B cell (primary cell): Measurements from ENCODE around the gene RNF213. TPM values are rescaled to one million over a fixed set of nuclear protein-coding genes. Genes with fewer than 3 reads are reported as not detected.

Source experiments
- ATAC-seq: fragments of 200-7000 bp; cut with Tn5 transposase; one replicate; pipeline ENCODE4 v1.10.0; 2021; ENCODE audit warnings: low read depth, mild to moderate bottlenecking, moderate number of reproducible peaks, moderate library complexity
- CTCF ChIA-PET: fragments of 350-600 bp; sonication (Branson Sonifier 250); formaldehyde crosslinking; loops from one replicate; lab custom pipeline; 2021; ENCODE audit warnings: antibody characterized with exemption, inconsistent platforms; lab: Charles Lee
- POLR2A ChIA-PET: fragments of 350-600 bp; sonication (Branson Sonifier 250); formaldehyde crosslinking; loops from one replicate; lab custom pipeline; 2021; ENCODE audit warnings: antibody characterized with exemption; lab: Charles Lee
- DNase-seq: peaks from one replicate; pipeline ENCODE4 v3.0.0; 2013
- H2AFZ ChIP-seq: 2 replicates; pipeline ENCODE4 v1.6.1; 2012; ENCODE audit warnings: mild to moderate bottlenecking, low read depth, low read length; ENCODE audit not compliant: insufficient read depth, poor library complexity, severe bottlenecking
- H3K27ac ChIP-seq, 2 donors: 1 replicate in 1 of 2; 2 replicates in 1 of 2; pipeline ENCODE4 v1.5.1; 2012 to 2013; ENCODE audit warnings: low read length in 2 of 2, mild to moderate bottlenecking in 2 of 2, moderate library complexity in 1 of 2
- H3K27me3 ChIP-seq, 4 experiments: fragments of 200-600 bp in 1 of 4; sonication (generic) in 1 of 4; replicated peaks in 1 of 4; 1 replicate in 2 of 4; 2 replicates in 2 of 4; pipeline versions ENCODE4 v1.6.1 to v1.7.0; 2013 to 2016; ENCODE audit warnings: low read length in 3 of 4, mild to moderate bottlenecking in 2 of 4, mixed read lengths in 1 of 4, moderate library complexity in 1 of 4; ENCODE audit not compliant: insufficient read depth in 4 of 4, control insufficient read depth in 3 of 4; ENCODE audit errors: control extremely low read depth in 1 of 4
- H3K36me3 ChIP-seq, 2 experiments: replicated peaks in 1 of 2; 1 replicate in 1 of 2; 2 replicates in 1 of 2; pipeline versions ENCODE4 v1.6.1 to v1.7.1; 2013; ENCODE audit warnings: low read length in 1 of 2; ENCODE audit not compliant: insufficient read depth in 2 of 2, control insufficient read depth in 1 of 2; ENCODE audit errors: control extremely low read depth in 1 of 2, extremely low read depth in 1 of 2
- H3K4me1 ChIP-seq, 2 donors: fragments of 200-600 bp in 1 of 2; sonication (generic) in 1 of 2; 1 replicate in 1 of 2; 2 replicates in 1 of 2; pipeline versions ENCODE4 v1.5.1 to v1.6.1; 2013 to 2017; ENCODE audit warnings: low read length in 2 of 2; ENCODE audit not compliant: control insufficient read depth in 2 of 2, insufficient read depth in 2 of 2
- H3K4me2 ChIP-seq: replicated peaks from 2 replicates; pipeline ENCODE3; 2012; ENCODE audit warnings: mild to moderate bottlenecking, low read depth, low read length; ENCODE audit not compliant: poor library complexity, severe bottlenecking
- H3K4me3 ChIP-seq, 5 experiments: fragments of 200-600 bp in 1 of 5; sonication (generic) in 1 of 5; 1 replicate in 3 of 5; 2 replicates in 2 of 5; pipeline versions ENCODE4 v1.5.1 to v1.7.0; 2011 to 2016; ENCODE audit warnings: low read length in 4 of 5, mild to moderate bottlenecking in 4 of 5, low read depth in 2 of 5, control low read depth in 1 of 5, moderate library complexity in 1 of 5; ENCODE audit not compliant: insufficient read depth in 1 of 5; ENCODE audit errors: control extremely low read depth in 1 of 5, extremely low read depth in 1 of 5
- H3K79me2 ChIP-seq: fragments of 200-600 bp; sonication (generic); one replicate; pipeline ENCODE4 v1.6.0; 2016; ENCODE audit warnings: low read length; ENCODE audit not compliant: control insufficient read depth, insufficient read depth
- H3K9ac ChIP-seq: fragments of 200-600 bp; sonication (generic); 2 replicates; pipeline ENCODE4 v1.6.1; 2017; ENCODE audit warnings: mild to moderate bottlenecking, low read length, moderate library complexity
- H3K9me3 ChIP-seq, 3 donors: one replicate each; pipeline versions ENCODE4 v1.6.1 to v1.7.1; 2013; ENCODE audit warnings: low read length in 2 of 3; ENCODE audit not compliant: control insufficient read depth in 2 of 3, insufficient read depth in 1 of 3; ENCODE audit errors: control extremely low read depth in 1 of 3
- H4K20me1 ChIP-seq: 2 replicates; pipeline ENCODE4 v1.6.0; 2012; ENCODE audit warnings: mild to moderate bottlenecking, low read length; ENCODE audit not compliant: insufficient read depth, control insufficient read depth, poor library complexity, severe bottlenecking
- H3K27ac Mint-ChIP-seq: one replicate; pipeline ENCODE4 v1.8.0; 2021; ENCODE audit warnings: mixed read lengths
- H3K27me3 Mint-ChIP-seq: one replicate; pipeline ENCODE4 v1.8.0; 2021; ENCODE audit warnings: mixed read lengths
- H3K4me1 Mint-ChIP-seq: one replicate; pipeline ENCODE4 v1.8.0; 2021; ENCODE audit warnings: mixed read lengths
- H3K4me3 Mint-ChIP-seq: one replicate; pipeline ENCODE4 v1.8.0; 2021; ENCODE audit warnings: mixed read lengths
- H3K9me3 Mint-ChIP-seq: one replicate; pipeline ENCODE4 v1.8.0; 2022; ENCODE audit warnings: mixed read lengths; ENCODE audit not compliant: insufficient read depth
- EZH2 ChIP-seq: IDR thresholded peaks from 2 replicates; pipeline ENCODE4 v1.6.1; 2012; ENCODE audit warnings: borderline replicate concordance, low read depth, mild to moderate bottlenecking, moderate library complexity, low read length; ENCODE audit not compliant: insufficient read depth, poor library complexity, severe bottlenecking
- WGBS: methylation state at CpG from one replicate; pipeline ENCODE4 v1.1.5; 2013; ENCODE audit warnings: missing lambda C conversion rate; ENCODE audit not compliant: insufficient coverage; 5-methylcytosine and 5-hydroxymethylcytosine counted together
- intact Hi-C: fragments of 100-400 bp; cut with micrococcal nuclease; formaldehyde crosslinking; loops from one replicate; pipeline ENCODE4 v1.10.0; 2022
- polyA plus RNA-seq: library from polyadenylated mRNA; depleted of rRNA; stranded (reverse); fragments of >200 nt; gene quantifications from 2 replicates; pipeline ENCODE4 v1.2.3, GENCODE V29; 2012
- total RNA-seq, 2 donors: library from RNA; stranded (reverse); fragments of 120-200 nt in 1 of 2; gene quantifications; 1 replicate in 1 of 2; 2 replicates in 1 of 2; pipeline versions ENCODE4 v1.2.3 to v1.2.4, GENCODE V29; 2013 to 2022
- TF ChIP-seq, protein P1 (sequence below): fragments of 200-600 bp; IDR thresholded peaks from one replicate; pipeline ENCODE4 v1.8.0; 2022; ENCODE audit warnings: antibody characterized with exemption, mild to moderate bottlenecking

The RNF213 gene
- total and polyA plus RNA-seq, 2 donors (not counting 1 experiment from before 2014, with no cell fraction given) = 121 to 287 TPM

DNA sequence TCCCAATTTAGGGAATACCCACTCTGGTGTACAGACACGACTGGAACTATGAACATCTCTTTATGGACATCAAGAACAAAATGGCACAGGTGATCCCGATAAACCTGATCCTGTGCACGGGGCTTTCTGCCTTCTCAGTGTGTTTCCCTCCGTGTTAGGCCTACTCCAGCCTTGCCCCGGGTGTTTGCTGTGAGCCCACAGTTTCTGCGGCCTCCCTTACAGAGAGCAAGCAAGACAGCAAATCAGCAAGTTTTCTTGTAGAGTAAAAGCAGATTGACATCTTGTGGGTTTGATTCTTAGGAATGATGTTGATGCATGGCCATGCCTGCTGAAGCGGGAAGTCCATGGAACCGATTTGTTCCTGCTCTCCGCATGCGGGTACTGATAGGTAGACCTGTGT lies 127.9 kb downstream of the RNF213 start:
- Histone ChIP-seq H4K20me1 (peaks cover 7% of the 10 kb centered on the region), H3K4me3 (no peak overlapping the region), H3K4me2 (no peak overlapping the region), H3K9ac (no peak overlapping the region), H3K4me1 (no peaks in the 10 kb centered on the region), H3K27ac (no peak overlapping the region), H3K9me3 (no peaks in the 10 kb centered on the region), H3K36me3 (peaks cover 1 to 87% of the 10 kb centered on the region in 2 experiments), H2AFZ (no peak overlapping the region), H3K79me2 (no peaks in the 10 kb centered on the region), H3K27me3 (no peaks in the 10 kb centered on the region)
- no peak for ATAC-seq
- no peak for TF ChIP-seq EZH2
- TF ChIP-seq, protein P1, sequence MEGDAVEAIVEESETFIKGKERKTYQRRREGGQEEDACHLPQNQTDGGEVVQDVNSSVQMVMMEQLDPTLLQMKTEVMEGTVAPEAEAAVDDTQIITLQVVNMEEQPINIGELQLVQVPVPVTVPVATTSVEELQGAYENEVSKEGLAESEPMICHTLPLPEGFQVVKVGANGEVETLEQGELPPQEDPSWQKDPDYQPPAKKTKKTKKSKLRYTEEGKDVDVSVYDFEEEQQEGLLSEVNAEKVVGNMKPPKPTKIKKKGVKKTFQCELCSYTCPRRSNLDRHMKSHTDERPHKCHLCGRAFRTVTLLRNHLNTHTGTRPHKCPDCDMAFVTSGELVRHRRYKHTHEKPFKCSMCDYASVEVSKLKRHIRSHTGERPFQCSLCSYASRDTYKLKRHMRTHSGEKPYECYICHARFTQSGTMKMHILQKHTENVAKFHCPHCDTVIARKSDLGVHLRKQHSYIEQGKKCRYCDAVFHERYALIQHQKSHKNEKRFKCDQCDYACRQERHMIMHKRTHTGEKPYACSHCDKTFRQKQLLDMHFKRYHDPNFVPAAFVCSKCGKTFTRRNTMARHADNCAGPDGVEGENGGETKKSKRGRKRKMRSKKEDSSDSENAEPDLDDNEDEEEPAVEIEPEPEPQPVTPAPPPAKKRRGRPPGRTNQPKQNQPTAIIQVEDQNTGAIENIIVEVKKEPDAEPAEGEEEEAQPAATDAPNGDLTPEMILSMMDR = no peak
- Mint-ChIP-seq H3K27me3 (no peaks in the 10 kb centered on the region), H3K9me3 (no peaks in the 10 kb centered on the region), H3K27ac (no peak overlapping the region), H3K4me1 (no peaks in the 10 kb centered on the region), H3K4me3 (no peak overlapping the region)
- ChIA-PET CTCF (no interaction called here), POLR2A (no interaction called here)
- WGBS = 100% methylated on average over 8 of the region's 10 CpGs
- no peak for DNase-seq
- intact Hi-C loops = no loop called here

- H3K27ac Mint-ChIP-seq = no peak overlapping the region
- TF ChIP-seq EZH2 = no peak
- TF ChIP-seq, protein P1 = no peak
Observed at GRCh38 chr17:80389011-80389995, 128.7 kb downstream of the RNF213 start.

More at GRCh38 chr17:80389011-80389995, 128.7 kb downstream of the RNF213 start:
- Histone ChIP-seq H3K4me3 (no peak overlapping the region), H3K27me3 (no peaks in the 10 kb centered on the region), H4K20me1 (peaks cover 7% of the 10 kb centered on the region), H3K9me3 (no peaks in the 10 kb centered on the region), H3K4me2 (no peak overlapping the region), H3K9ac (no peak overlapping the region), H3K4me1 (no peaks in the 10 kb centered on the region), H3K36me3 (peaks cover 8 to 87% of the 10 kb centered on the region in 2 experiments), H3K27ac (no peak overlapping the region), H2AFZ (no peak overlapping the region), H3K79me2 (no peaks in the 10 kb centered on the region)
- no peaks in the 10 kb centered on the region for H3K4me1 Mint-ChIP-seq
- no peak for DNase-seq
- no peaks in the 10 kb centered on the region for H3K27me3 Mint-ChIP-seq
- no peak overlapping the region for H3K4me3 Mint-ChIP-seq
- ATAC-seq = no peak
- intact Hi-C loops = no loop called here
- CTCF ChIA-PET = no interaction called here
- no peaks in the 10 kb centered on the region for H3K9me3 Mint-ChIP-seq
- 94% methylated on average over 19 of the region's 22 CpGs for WGBS
- POLR2A ChIA-PET = no interaction called here
